ENCODE data around the gene PDZD8.
"Not testable (repeated sequence)": the region's sequence is repeated elsewhere in the genome, so short reads cannot be mapped to it uniquely, and the experiment has no call there.

PDZD8 gene

GRCh38 chr10:117239051-117239450 is 136.2 kb downstream of the PDZD8 start:
- DNase-seq (ENCODE audit: insufficient read length, low spot score), result no peak
- no peak for FAIRE-seq

GRCh38 chr10:117237401-117237991 is 137.7 kb downstream of the PDZD8 start:
- DNase-seq (ENCODE audit: insufficient read length, low spot score) (no peak), FAIRE-seq (no peak)

GRCh38 chr10:117230107-117230506 is 145.1 kb downstream of the PDZD8 start:
- FAIRE-seq; DNase-seq (ENCODE audit: insufficient read length, low spot score): not testable (repeated sequence)

DNA sequence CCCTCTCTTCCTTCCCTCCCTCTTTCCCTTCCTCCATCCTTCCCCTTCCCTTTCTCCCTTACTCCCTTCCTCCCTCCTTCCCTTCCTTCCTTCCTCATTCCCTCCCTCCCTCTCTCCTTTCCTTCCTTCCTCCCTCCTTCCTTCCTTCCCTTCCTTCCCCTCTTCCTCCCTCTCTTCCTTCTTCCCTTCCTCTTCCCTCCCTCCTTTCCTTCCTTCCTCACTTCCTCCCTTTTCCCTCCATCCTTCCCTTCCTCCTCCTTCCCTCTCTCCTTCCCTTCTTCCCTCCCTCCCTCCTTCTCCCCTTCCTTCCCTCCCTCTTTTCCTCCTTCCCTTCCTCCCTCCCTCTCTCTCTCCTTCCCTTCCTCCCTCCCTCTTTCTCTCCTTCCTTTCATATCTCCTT is 147.0 kb downstream of the PDZD8 start:
- DNase-seq (ENCODE audit: insufficient read length, low spot score) (no peak), FAIRE-seq (no peak)

Measured in GM19239 (cell line).